Effector CD4-positive, alpha-beta T cell (primary cell): Measurements from ENCODE around the gene CDK11B.

Experiments
- DNase-seq: peaks from one replicate; pipeline ENCODE4 v3.0.0-alpha.2; 2020

CDK11B gene

DNA sequence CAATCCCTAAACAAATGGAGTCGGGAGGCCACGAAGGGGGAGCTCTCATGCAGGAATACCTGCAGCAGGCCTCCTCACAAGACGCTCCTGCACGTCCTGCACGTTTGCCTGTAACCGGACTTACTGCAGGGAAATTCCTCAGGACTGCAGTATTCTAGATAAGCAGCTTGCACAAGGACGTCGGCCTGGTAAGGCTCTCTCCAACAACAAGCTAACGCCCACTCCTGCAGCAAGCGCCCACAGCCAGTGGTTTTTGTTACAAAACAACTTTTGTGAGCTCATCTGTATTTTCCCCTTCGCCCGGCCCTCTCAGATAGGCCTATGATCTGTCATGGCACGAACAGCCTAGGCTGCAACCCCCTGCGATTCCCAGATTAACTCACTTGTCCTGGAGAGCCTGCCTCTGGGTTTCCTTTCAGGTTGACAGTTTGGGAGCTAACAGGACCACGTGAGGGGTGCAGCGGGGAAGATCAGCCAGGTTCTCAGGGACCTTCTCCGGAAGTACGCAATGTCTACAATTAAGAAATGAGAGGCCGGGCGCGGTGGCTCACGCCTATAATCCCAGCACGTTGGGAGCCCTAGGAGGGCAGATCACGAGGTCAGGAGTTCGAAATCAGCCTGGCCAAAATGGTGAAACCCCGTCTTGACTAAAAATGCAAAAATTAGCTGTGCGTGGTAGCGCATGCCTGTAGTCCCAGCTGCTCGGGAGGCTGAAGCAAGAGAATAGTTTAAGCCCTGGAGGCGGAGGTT lies 44.4 kb downstream of the CDK11B start:
- DNase-seq = peak; percentile 52

GRCh38 chr1:1613509-1614082 lies 45.2 kb downstream of the CDK11B start:
- DNase-seq = no peak

DNA sequence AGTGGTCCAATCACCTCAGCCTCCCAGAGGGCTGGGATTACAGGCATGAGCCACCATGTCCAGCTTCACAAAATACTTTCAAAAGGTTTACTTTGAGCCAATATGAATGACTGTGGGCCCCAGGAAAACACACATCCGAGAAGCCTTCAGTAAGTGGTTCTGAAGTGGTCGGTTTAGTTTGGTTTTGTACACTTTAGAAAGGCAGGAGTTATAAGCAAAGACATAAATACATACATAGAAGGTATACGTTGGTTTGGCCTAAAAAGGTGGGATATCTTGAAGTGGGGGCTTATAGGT lies 46.8 kb downstream of the CDK11B start:
- DNase-seq = no peak

DNA sequence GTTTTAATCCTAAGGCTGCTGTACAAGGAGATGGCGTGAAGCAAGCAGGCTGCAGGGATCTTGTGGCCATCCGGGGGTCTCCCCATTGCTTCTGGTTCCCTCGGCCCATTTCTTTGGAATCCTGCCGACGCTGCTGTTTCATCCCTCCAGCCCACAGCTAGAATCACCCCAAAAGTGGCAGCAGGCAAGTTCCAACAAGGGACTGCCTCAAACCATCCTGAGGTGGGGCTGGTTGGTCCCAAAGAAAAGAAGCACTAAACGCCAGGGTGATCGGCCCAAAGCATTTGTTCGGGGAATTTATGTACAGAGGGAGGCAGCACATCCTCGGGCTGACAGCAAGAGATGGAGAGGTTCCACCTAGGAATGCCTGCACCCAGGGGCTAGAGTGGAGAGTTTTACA lies 48.0 kb downstream of the CDK11B start:
- DNase-seq = no peak

DNA sequence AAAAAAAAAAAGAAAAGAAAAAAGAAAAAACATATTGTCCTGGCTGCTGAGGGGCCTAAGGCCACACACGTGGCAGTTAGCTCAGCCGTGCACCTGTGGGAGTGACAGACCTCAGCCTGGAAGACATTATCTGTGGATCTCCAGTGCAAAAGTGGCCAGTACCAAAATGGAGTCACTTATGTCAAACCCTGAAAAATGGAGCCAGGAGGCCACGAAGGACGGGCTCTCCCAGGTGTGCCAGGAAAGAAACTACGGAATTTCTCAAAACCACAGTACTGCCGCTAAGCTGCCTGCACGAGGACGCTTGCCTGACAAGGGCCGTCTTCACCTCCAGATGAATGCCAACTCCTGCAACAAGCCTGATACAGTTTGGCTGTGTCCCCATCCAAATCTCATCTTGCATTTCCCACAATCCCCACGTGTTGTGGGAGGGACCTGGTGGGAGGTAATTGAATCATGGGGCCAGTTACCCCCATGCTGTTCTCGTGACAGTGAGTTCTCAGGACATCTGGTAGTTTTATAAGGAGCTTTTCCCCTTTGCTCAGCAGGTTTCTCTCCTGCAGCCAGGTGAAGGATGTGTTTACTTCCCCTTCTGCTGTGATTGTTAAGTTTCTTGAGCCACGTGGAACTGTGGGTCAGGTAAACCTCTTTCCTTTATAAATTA lies 48.9 kb downstream of the CDK11B start:
- DNase-seq = no peak

DNA sequence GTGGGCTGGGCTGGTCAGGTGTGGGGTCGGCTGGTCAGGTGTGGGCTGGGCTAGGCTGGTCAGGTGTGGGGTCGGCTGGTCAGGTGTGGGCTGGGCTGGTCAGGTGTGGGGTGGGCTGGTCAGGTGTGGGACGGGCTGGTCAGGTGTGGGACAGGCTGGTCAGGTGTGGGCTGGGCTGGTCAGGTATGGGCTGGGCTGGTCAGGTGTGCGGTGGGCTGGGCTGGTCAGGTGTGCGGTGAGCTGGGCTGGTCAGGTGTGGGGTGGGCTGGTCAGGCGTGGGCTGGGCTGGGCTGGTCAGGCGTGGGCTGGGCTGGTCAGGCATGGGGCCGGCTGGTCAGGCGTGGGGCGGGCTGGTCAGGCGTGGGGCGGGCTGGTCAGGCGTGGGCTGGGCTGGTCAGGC lies 52.6 kb downstream of the CDK11B start:
- DNase-seq = no peak

DNA sequence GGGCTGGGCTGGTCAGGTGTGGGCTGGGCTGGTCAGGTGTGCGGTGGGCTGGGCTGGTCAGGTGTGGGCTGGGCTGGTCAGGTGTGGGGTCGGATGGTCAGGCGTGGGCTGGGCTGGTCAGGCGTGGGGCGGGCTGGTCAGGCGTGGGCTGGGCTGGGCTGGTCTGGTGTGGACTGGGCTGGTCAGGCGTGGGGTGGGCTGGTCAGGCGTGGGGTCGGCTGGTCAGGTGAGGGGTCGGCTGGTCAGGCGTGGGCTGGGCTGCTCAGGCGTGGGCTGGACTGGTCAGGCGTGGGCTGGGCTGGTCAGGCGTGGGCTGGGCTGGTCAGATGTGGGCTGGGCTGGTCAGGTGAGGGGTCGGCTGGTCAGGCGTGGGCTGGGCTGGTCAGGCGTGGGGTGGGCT lies 53.1 kb downstream of the CDK11B start:
- DNase-seq = no peak

DNA sequence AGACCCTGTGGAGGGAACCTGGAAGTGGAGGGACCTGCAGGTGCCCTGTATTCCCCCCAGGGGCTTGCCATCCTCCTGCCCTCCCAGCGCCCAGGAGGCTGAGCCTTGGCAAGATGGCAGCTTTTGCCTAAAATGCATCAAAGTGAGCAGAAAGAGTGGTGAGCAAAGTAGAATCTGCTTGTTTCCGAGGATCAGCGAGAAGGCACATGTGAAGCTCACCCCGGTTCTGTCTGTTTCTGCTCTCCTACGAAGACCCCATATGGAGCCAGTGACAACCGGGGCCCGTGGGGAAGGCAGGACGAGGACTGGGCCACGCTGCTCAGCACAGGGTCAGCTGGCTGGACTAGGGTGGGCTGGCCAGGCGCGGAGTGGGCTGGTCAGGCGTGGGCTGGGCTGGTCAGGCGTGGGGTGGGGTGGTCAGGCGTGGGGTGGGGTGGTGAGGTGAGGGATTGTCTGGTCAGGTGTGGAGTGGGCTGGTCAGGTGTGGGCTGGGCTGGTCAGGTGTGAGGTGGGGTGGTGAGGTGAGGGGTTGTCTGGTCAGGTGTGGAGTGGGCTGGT lies 53.7 kb downstream of the CDK11B start:
- DNase-seq = no peak

DNA sequence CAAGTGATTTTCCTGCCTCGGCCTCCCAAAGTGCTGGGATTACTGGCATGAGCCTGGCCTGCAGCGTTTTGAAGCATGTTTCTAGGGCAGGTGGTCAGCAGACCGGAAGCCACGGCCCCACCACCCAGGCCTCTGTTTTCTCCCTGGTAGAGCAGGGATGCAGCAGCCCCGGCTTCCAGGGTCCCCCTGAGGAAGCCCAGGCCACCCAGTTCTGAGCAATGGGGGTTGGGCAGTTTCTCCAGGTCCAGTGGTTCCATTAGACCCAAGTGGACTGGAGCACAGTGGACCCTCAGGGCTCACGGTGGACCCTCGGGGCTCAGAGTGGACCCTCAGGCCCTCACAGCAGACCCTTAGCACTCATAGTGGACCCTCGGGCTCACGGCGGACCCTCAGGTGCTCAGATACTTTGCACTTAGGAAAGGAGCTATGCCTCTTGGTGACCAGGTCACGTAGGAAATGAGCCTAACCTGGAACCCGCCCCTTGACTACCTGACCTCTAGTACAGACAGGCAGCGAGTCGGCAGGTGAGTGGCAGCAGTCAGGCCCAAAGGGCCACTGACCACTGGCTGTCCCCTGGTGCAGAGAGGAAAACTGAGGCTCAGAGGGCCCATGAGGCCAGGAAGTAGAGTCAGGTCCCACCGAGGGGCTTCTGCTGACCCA lies 54.3 kb downstream of the CDK11B start:
- no peak for DNase-seq

DNA sequence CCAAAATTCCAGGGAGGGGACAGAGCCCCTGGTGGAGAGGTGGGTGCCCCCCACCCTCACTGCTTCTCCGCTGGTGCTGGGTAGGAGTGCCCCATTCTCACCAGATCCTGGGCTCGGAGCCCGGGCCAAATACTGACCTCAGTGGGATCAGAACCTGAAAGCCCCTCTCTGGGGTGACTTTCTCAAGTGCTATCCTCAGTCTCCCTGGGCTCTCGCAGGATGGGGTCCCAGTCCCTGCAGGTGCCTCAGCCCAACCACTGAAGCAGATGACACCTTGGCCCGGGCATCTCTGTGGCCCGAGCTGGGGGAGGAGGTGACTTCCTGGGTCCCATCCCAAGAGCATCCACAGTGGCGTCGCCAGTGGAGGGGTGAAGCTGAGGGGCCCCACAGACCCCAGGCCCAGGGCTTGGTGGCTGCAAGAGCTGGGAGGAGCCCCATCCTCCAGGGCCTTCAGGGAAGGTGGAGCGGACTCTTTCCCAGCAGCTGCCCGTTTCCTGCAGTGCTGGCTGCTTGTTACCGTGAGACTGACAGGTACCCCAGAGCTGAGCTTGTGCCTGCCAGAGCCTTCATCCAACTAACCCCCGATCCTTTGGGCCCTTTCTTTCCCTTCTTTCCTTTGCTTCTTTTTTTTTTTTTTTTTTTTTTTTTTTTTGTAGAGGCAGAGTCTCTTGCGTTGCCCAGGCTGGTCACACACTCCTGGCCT lies 55.0 kb downstream of the CDK11B start:
- no peak for DNase-seq

DNA sequence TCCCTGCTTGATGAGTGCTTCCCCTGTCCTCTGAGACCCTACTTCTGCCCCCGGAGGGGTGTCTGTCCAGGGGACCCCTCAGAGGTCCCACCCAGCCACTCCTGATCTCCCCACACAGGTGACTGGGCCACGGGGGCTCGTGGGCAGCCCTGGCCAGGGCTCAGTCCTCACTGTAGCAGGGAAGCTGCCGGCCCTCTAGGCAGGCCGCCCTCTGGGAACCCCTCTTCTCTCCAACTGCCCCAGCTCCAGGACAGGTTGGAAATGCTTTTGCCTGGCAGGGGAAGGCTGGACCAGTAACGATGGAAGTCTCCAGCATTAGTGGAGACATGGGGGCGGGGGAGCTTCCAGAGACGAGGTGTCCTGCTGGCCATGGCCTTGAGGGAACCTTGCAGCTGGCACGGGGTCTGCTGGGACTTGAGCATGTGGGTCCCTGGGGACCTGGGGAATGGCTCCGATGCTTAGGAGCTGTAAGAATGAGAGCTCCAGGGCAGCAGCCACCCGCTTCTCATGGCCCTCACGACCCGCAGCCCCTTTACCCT lies 55.8 kb downstream of the CDK11B start:
- no peak for DNase-seq

DNA sequence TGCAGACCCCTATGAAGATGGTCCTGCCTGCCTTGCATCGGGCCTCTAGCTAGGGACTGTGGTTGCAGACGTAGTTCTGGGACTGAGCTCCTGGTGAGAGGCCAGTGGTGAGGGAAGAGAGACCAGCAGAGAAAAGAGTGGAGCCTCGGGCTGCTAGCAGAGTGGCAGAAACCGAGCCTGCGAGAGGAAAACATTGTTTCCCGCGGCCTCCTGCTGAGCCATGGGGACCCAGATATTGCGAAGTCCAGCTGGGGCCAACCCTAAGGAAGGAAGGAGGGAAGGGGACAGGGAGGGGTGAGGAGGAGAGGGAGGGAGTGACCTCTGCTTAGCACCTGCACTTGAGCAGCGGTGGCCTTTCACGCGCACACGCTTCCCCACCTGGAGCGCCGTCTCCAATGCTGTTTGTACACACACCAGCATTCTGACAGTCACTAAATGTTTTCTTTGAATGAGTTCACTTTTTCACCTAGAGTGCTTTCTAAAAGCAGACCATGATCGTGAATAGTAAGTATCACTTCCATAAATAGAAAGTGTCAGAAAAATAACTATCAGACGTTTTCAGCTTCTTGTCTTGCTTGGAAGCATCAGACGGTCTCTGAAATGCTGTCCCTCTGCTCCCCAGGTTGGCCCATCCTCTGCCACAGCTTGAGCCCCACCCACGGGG lies 56.4 kb downstream of the CDK11B start:
- no peak for DNase-seq

DNA sequence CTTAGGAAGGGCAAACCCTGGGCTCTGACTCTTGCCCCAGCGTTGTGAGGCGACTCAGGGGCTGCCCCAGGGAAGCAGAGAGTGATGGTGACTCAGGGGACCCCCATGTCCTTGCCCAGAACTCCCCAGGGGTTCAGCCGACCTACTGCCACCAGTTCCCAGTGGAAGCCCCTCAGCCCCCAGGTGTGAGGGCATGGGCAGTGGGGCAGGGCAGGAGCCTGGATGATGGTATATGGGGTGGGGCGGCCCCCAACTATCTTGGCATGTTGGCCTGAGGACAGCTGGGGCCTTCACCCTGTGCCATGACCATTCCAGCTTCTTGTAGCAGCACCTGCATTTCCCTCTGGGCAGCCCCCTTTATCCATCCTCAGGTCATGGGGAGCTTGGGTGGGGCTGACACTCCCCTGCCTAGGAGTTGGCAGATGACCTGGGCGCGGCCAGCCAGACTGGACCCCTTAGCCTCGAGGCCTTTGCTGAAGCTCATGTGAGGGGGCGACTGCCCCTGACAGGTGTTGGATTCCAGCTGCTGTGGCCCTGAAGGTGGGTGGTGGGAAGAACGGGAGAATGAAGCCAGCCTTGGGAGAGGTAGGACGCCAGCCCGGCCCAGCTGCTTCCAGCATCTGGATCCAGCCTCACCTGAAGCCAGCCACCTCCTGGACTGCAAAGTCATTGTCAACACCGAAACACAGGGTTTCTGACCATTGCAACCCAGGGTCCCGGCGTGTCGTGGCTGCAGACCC lies 57.1 kb downstream of the CDK11B start:
- DNase-seq = no peak

DNA sequence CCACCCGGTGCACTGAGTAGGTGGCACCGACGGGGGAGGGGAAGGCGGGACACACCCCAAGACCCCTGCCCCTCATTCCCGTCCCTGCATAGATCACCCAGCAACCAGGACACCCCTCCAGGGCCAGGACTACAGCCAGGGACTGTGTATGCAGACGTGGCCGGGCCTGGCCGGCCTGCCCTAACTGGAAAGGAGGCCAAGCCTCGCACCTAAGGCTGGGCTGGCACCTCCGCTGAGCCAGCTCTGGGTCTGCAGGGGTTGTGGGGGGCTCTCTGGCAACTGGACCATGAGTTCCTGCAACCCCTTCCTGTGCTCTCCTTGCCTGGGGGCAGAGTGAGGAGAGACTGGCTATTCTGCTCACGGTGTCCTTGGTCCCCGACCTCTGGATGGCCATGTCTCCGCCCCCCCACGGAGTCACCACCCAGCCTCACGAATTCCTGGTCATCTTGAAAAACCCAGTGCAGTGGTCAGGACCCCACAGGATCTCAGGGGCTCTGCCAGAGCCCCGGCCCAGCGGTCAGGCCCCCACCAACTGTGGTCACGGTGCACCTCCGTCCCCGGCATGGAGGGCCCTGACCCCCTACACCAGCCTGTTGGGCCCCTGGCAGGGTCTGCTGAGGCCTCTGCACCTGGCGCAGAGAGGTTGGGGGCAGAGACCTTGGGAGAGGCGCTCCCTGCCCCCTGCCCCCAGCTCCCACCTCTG lies 57.8 kb downstream of the CDK11B start:
- no peak for DNase-seq

DNA sequence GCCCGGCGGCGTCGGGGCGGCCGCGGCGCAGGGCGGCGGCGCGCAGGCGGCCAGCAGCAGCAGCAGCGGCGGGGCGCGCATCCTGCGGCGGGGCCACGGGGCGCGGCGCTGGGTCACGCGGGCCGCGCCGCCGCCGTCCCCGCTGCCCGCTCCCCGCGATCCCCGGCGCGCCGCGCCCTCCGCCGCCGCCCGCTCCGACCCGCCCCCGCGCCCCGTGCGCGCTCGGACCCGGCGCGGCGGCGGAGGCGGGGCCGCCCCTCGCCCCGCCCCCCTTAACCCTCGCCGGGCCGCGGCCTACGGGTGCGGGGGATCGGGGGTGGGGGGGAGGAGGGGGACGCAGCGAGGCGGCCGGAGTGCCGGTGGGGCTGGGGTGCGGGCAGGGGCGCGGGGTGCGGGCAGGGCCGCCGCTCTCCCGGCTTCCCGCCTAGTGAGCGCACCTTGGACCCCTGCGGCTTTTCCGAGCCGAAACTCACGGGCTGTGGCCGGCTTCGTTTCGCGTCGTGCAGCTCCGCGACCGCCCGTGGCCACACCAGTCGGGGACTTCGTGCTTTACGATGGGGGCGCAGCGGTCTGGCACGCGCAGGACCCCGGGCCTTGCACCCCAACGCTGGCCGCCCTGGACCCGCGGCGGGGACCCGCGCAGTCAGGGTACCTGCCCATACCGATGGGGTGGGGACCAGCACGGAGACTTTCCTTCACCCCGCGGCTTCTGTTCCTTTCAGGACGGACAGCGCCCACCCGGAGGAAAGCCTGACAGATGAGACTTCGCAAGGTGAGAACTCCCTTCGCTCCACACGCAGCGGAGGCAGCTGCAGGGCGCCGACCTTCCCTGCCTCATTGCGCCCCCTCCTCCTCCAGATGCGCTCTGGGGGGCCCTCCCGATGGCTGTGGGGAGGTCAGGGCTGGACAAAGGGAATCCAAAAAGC lies 58.6 kb downstream of the CDK11B start, which contains the start of gene FNDC10:
Gene FNDC10 (minus strand): TSS at position 201 of the 926 bp plus-strand sequence. CDS start 120 bp downstream, at position 81.
- DNase-seq = no peak

DNA sequence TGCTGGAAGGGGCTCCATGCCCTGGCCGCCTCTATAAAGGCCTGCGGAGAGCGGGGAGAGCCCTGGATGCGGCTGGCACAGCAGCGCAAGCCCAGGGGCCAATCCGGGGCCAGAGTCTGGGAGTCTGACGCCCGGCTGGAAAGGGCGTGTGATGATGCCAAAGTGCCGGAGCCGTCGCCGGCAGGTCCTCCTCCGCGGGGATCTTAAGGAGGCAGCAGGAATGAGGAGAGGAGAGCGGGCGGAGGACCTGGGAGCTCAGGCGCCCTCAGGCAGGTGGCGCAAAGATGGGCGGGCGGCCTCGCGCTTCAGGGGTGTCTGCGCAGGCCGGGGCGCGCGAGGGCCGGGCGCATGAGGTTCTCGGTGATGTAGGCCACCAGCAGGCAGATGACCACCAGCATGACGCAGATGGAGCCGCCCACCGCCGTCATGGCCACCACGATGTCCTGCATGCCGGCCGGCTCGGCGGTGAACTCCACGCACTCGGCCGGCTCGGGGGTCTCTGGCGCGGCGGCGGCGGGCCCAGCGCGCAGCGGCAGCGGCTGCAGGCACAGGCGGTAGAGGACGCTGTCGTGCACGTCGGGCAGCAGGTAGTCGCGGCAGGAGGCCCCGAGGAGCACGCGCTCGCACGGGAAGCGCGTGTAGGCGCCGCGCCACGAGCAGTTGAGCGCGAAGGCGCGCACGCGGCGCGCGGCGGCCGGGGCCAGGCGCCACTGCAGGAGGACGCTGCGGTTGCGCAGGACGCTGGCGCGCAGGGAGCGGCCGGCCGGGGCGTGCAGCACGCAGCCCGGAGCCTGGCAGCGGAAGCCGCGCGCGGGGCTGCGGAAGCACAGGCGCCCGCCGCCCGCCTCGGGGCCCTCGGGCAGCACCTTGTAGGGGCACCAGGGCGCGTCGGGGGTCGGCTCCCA lies 59.5 kb downstream of the CDK11B start:
- DNase-seq = no peak

DNA sequence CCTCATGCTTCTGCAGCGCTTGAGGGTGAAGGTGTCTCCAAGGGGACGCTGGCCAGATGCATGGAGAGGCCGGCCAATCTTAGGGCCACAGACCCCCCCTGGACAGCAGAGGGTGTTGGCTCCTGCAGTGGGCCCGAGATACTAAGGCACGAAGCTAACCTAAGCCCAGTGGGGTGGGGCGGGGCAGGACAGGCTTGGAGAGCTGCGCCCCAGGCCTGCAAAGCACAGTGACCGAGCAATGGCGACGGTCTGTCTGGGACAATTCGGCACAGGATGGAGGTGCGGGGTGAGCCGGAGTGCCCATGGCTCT lies 60.1 kb downstream of the CDK11B start:
- DNase-seq = no peak

DNA sequence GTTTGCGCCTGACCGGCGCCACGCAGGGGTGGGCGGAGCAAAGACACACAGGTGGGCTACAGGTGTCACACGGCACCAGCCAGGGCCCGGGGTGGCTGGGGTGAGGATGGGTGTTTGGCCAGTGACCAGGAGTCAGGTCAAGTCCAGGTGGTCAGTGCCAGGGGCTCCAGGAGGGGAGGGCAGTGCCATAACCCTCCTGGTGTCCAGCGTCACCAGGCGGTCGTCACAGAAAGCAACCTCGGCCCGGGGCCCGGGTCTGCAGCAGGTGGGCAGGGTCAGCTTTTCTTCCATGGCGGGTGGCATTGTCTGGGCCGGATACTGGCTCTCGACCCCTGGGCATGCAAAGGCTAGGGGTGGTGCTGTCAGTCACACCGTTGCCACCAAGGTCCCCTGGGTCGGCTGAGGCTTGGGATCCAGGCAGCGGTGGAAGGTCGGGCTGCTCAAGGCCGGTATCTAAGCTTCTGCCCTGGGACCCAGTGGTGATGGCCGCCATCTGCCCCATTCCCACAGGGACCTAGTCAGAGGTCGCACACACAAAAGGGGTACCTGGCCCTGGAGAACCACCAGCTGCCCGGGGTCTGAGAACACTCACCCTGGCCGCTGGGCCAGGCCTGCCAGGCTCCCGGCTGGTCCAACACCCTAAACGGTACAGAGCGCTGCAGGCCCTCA lies 60.6 kb downstream of the CDK11B start:
- no peak for DNase-seq
